Measurements from ENCODE around the gene GAREM2. TPM values are rescaled to one million over a fixed set of nuclear protein-coding genes. Genes with fewer than 3 reads are reported as not detected.

The GAREM2 gene
- total and polyA plus RNA-seq, 9 of the 15 experiments (the other 6 are each of a cell fraction or from before 2014, with no cell fraction given) = 1.7 to 12.4 (median 2.5) TPM

- TF ChIP-seq ZNF318 (IDR thresholded peaks at IDR 0.05; ENCODE audit: borderline replicate concordance in 1 of 2, low read depth in 1 of 2) (no peak), RBM39 (optimal IDR thresholded peaks at IDR 0.05; ENCODE audit: low read depth, low read length) (no peak), TRIM28 (IDR thresholded peaks at IDR 0.05) (peak; percentile 69; the same call in 1 of the 2 replicates), SMARCE1 (IDR thresholded peaks at IDR 0.05) (no peak), ZNF311 (CRISPR knock-in tag; IDR thresholded peaks at IDR 0.05) (no peak), ZNF121 (CRISPR knock-in tag; conservative IDR thresholded peaks at IDR 0.05) (peak; percentile 73), ZNF253 (CRISPR knock-in tag; conservative IDR thresholded peaks at IDR 0.05) (no peak), ZC3H8 (IDR thresholded peaks at IDR 0.05) (no peak), KDM5B (IDR thresholded peaks at IDR 0.05; ENCODE audit: insufficient replicate concordance, low read depth, low read length) (no peak), TOE1 (IDR thresholded peaks at IDR 0.05; ENCODE audit: borderline replicate concordance) (no peak), TOE1 (CRISPR knock-in tag; IDR thresholded peaks at IDR 0.05; ENCODE audit: borderline replicate concordance, low read depth) (no peak), GMEB1 (CRISPR knock-in tag; IDR thresholded peaks at IDR 0.05) (no peak), CBX3 (IDR thresholded peaks at IDR 0.05; ENCODE audit: borderline replicate concordance in 1 of 2, low read length in 2 of 2) (peak in 1 of 2 experiments; percentile 66; a peak in 1 of 3 replicates), ZBTB1 (CRISPR knock-in tag; IDR thresholded peaks at IDR 0.05; ENCODE audit: borderline replicate concordance, low read depth) (no peak), ZNF445 (CRISPR knock-in tag; IDR thresholded peaks at IDR 0.05; ENCODE audit: low read depth) (no peak)
These were observed 44.8 kb downstream of the GAREM2 start (continued) for GRCh38 chr2:26217720-26218119.
